HG02759 (cell line): Measurements from ENCODE around the gene PLCG1.

Source experiments
- ATAC-seq: cut with Tn5 transposase; IDR thresholded peaks from one replicate; pipeline ENCODE4 v1.9.1; 2021; ENCODE audit warnings: mild to moderate bottlenecking, moderate library complexity; ENCODE audit not compliant: unreplicated experiment

Gene PLCG1

GRCh38 chr20:41202426-41202825, 65.1 kb downstream of the PLCG1 start:
- no peak for ATAC-seq

GRCh38 chr20:41203660-41204059, 66.3 kb downstream of the PLCG1 start:
- ATAC-seq: no peak

DNA sequence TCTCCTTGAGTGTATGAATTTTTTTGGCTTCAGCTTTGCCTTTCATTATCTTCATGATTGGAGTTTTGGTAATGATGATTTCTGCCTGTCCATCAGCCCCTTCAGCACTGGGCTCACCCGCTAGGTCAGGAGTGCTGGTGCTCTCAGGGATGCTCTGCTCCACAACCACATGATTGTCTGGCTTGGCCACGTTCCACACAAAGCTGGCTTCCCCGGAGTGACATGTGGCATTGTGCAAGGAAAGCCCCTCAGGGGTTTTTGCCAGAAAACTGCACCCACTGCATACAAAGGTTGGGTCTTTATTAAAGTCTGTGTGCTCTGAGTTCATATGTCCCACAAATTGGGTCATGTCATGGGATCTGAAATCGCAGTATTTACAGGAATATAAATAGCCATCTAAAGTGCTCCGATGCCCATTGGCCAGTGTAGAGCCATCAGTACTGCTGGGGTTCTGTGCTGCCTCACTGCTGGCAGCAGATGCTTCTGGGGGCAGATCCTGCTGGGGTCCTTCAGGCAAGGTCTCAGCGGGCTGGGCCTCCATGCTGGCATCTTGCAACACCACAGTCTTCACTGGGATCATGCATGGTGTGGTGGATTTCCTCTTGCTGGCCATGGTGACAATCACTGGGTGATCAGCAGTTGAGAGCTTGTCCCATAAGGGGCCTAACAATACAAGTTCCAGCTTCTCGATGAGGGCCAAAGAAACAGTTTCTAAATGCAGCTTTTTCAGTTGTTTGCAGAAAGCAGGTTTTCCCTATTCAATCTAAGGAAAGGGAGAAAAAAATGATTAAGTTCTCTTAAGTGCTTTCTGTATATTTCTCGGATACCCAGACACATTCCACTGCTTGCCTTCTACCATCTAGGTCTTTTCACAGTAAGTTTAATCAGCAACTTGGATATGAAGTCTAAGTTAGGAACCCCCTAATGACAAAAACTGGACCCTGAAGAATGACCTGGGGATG, 67.2 kb downstream of the PLCG1 start:
- ATAC-seq: no peak

GRCh38 chr20:41205313-41205712, 68.0 kb downstream of the PLCG1 start:
- ATAC-seq: no peak

DNA sequence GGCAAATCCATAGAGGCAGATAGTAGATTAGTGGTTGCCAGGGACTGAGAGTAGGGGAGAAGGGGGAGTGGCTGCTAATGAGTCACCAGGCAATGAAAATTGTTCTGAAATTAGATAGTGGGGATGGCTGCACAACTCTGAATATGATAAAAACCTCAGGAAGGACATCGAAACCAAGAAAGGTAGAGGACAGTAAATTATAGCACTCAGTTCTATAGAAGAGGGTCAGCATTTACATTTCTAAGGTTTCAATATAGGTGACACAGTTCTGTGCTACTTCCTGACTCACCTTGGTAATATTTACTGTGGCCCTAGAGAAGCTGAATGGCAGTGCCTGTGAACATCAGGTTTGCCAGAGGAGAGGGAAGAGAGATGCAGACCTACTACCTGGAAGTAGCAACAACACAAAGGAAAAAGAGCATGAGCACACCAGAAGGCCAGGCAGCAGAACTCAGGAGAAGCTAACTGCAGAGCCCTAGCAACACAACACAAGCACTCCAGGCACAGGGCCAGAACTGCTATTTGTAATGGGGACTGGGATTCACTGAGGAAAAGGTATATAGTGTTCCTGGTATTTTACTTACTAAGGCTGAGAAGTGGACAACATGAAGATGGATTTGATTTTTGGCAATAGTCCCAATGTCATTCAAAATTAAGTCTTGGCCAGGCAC, 75.9 kb downstream of the PLCG1 start:
- ATAC-seq: no peak

- ATAC-seq: no peak
Measured at GRCh38 chr20:41214202-41214601, 76.9 kb downstream of the PLCG1 start.

DNA sequence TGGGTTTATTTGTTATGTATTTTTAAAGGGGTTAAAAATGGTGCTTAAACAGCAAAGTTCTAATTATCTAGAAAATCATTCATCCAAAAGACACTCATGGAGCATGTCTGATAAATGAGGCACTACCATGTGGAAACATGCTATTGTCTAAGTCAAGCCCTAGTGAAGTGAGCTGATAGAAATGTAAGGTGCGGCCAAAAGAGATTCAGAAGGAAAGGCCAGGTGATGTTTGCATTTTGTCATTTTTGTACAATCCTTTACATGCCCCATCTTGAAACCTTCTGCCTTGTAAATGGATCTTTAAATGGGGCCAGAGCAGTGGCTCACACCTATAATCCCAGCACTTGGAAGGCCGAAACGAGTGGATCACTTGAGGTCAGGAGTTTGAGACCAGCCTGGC, 77.3 kb downstream of the PLCG1 start:
- ATAC-seq: no peak

GRCh38 chr20:41217422-41217821, 80.1 kb downstream of the PLCG1 start:
- ATAC-seq: no peak

GRCh38 chr20:41218466-41218865, 81.1 kb downstream of the PLCG1 start:
- no peak for ATAC-seq

- no peak for ATAC-seq
Measured at GRCh38 chr20:41219824-41220223, 82.5 kb downstream of the PLCG1 start.

GRCh38 chr20:41221614-41222218, 84.4 kb downstream of the PLCG1 start:
- ATAC-seq: no peak

- no peak for ATAC-seq
Measured at GRCh38 chr20:41222296-41222695, 85.0 kb downstream of the PLCG1 start.

- no peak for ATAC-seq
Measured at GRCh38 chr20:41222703-41223102, 85.4 kb downstream of the PLCG1 start.

DNA sequence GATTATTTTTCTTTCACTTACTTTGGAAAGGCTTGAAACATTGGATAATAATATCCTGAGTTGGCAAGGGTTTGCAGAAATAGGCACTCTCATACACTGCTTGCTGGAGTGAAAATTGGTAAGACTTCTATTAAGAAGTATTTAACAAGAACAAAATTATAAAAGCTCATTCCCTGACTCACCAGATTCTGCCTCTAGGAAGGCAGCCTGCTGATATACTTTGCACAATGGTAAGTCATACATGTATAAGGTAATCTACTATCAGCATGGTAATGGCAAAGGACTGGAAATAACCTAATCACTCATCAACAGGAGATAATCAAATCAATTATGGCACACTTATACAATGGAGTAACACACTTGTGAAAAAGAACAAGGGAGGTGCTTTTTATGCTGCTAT, 85.8 kb downstream of the PLCG1 start:
- no peak for ATAC-seq

- ATAC-seq: no peak
Measured at GRCh38 chr20:41224281-41224680, 86.9 kb downstream of the PLCG1 start.

DNA sequence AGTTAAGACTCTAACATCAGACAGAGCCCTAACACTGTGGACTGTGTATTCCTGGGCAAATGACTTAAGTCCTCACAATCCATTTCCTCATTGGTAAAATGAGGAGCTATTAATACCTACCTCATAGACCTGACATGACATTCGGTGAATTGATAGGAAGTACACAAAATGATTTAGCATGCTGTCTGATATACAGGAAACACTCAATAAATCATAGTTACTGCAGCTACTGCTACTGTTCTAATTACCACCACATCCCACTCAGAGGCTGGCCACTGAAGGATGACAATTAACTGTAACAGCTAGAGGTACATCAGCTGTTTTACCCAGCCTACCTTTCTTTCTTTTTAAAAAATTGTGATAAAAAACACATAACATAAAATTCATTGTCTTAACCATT, 87.7 kb downstream of the PLCG1 start:
- ATAC-seq: no peak

- no peak for ATAC-seq
Measured at GRCh38 chr20:41226426-41226825, 89.1 kb downstream of the PLCG1 start.
